Spleen (tissue), 11 donors: ENCODE data around the gene WDR82. TPM values are rescaled to one million over a fixed set of nuclear protein-coding genes. Genes with fewer than 3 reads are reported as not detected.

ENCODE experiments used
- DNase-seq: peaks from one replicate; pipeline ENCODE4 v3.0.0-alpha.2; 2020
- H3K27ac ChIP-seq, 8 donors: fragments of 200-600 bp; sonication (generic) in 7 of 8; 1 replicate in 4 of 8; 2 replicates in 4 of 8; pipeline versions ENCODE4 v1.5.0 to v1.8.0; 2016 to 2021; ENCODE audit warnings: inconsistent platforms in 4 of 8, mild to moderate bottlenecking in 4 of 8, moderate library complexity in 1 of 8
- H3K27me3 ChIP-seq, 7 donors: fragments of 200-600 bp; sonication (generic) in 6 of 7; replicated peaks in 1 of 7; 1 replicate in 4 of 7; 2 replicates in 3 of 7; pipeline versions ENCODE4 v1.5.0 to v1.8.0; 2016 to 2021; ENCODE audit warnings: inconsistent platforms in 3 of 7, mild to moderate bottlenecking in 1 of 7
- H3K36me3 ChIP-seq, 6 donors: fragments of 200-600 bp; sonication (generic) in 5 of 6; 1 replicate in 4 of 6; 2 replicates in 2 of 6; pipeline versions ENCODE4 v1.5.0 to v1.8.0; 2016 to 2021; ENCODE audit warnings: inconsistent platforms in 2 of 6
- H3K4me1 ChIP-seq, 6 donors: fragments of 200-600 bp; sonication (generic) in 5 of 6; 1 replicate in 3 of 6; 2 replicates in 3 of 6; pipeline versions ENCODE4 v1.5.0 to v1.8.0; 2016 to 2021; ENCODE audit warnings: inconsistent platforms in 3 of 6
- H3K4me3 ChIP-seq, 8 donors: fragments of 200-600 bp; sonication (generic) in 7 of 8; 1 replicate in 4 of 8; 2 replicates in 4 of 8; pipeline versions ENCODE4 v1.5.0 to v1.8.0; 2016 to 2021; ENCODE audit warnings: inconsistent platforms in 4 of 8, mild to moderate bottlenecking in 4 of 8, moderate library complexity in 2 of 8
- H3K9me3 ChIP-seq, 8 donors: fragments of 200-600 bp; sonication (generic) in 7 of 8; 1 replicate in 4 of 8; 2 replicates in 4 of 8; pipeline versions ENCODE4 v1.5.0 to v1.8.0; 2016 to 2021; ENCODE audit warnings: inconsistent platforms in 4 of 8
- CTCF ChIP-seq, 11 experiments: fragments of 200-600 bp in 7 of 11; fragments of 450-650 bp in 4 of 11; sonication (generic) in 4 of 11; IDR thresholded peaks in 8 of 11; conservative IDR thresholded peaks in 3 of 11; 1 replicate in 7 of 11; 2 replicates in 4 of 11; pipeline versions ENCODE4 v1.4.0 to v1.8.0; 2016 to 2021; ENCODE audit warnings: antibody characterized with exemption in 11 of 11, inconsistent platforms in 4 of 11, mild to moderate bottlenecking in 1 of 11
- POLR2A ChIP-seq, 3 donors: fragments of 450-650 bp; IDR thresholded peaks; one replicate each; pipeline ENCODE4 v1.5.1; 2017; ENCODE audit warnings: antibody characterized with exemption in 3 of 3, mild to moderate bottlenecking in 1 of 3
- POLR2AphosphoS5 ChIP-seq, 3 donors: sonication (generic); formaldehyde crosslinking; IDR thresholded peaks; one replicate each; pipeline ENCODE4 v1.5.1; 2017; ENCODE audit warnings: antibody characterized with exemption in 3 of 3
- WGBS, 5 donors: extraction: QIAGEN DNeasy Blood & Tissue Kit in 3 of 5; methylation state at CpG; one replicate each; pipeline versions ENCODE4 v1.1.5 to v1.1.7; 2013 to 2018; 5-methylcytosine and 5-hydroxymethylcytosine counted together
- intact Hi-C: fragments of 100-400 bp; cut with DNase I; formaldehyde crosslinking; loops from one replicate; pipeline ENCODE4 v1.15.0; 2023; ENCODE audit warnings: low total_unique reads
- polyA plus RNA-seq, 3 donors: library from polyadenylated mRNA; stranded (reverse); fragments of 200-250 nt; gene quantifications; one replicate each; pipeline ENCODE4 v1.2.1, GENCODE V29; 2013
- total RNA-seq, 7 donors: library from RNA; depleted of rRNA in 3 of 7; stranded (reverse); fragments of >200 nt in 3 of 7; fragmentation: NEBNext Ultra II Directional in 4 of 7; extraction: Animal tissue kit (Norgen Biotek cat#: 25700) in 4 of 7; gene quantifications; one replicate each; pipeline versions ENCODE4 v1.1.0 to v1.2.1, GENCODE V29; 2016 to 2021
- donor health status: healthy with polysubstance abuse.
- donor health status: DM: no; HTN: no; CAD: no; lungs with moderate emphysema.
- donor health status: DM: no; HTN: no; CAD: no.
- donor health status: Bipolar disorder and iron deficiency.
- donor health status: healthy.
- donor health status: DM: no; HTN: no; CAD: no.
- donor health status: DM: yes; HTN: yes; CAD: no.

The WDR82 gene
- total and polyA plus RNA-seq, 10 donors: 20.9 to 80.6 (median 66.4) TPM

GRCh38 chr3:52298149-52299098 is 20.0 kb upstream of the WDR82 start:
- no peaks in the 10 kb centered on the region for H3K27me3 ChIP-seq
- TF ChIP-seq POLR2AphosphoS5 (IDR thresholded peaks at IDR 0.05) (peak in 1 of 3 donors; percentile 23), CTCF (IDR thresholded peaks at IDR 0.05 in 8 of 11, conservative IDR thresholded peaks at IDR 0.05 in 3 of 11) (no peak)
- intact Hi-C loops: no loop called here
- peaks cover 0 to 41% (median 11%) of the 10 kb centered on the region in 6 donors for H3K4me1 ChIP-seq
- no peak for DNase-seq
- H3K27ac ChIP-seq: no peak overlapping the region
- peaks cover 0 to 45% (median 16%) of the 10 kb centered on the region in 6 donors for H3K36me3 ChIP-seq
- 43 to 62% (median 50%) methylated on average over 11 to 17 of the region's 17 CpGs for WGBS, 5 donors
- no peak overlapping the region for H3K4me3 ChIP-seq
- no peaks in the 10 kb centered on the region for H3K9me3 ChIP-seq

- Histone ChIP-seq H3K4me3 (no peak overlapping the region), H3K9me3 (no peaks in the 10 kb centered on the region), H3K27me3 (no peaks in the 10 kb centered on the region), H3K4me1 (peaks cover 0 to 41% (median 11%) of the 10 kb centered on the region in 6 donors), H3K36me3 (peaks cover 0 to 54% (median 25%) of the 10 kb centered on the region in 6 donors), H3K27ac (no peak overlapping the region)
- 63 to 79% (median 72%) methylated on average over 9 to 11 of the region's 11 CpGs for WGBS, 5 donors
- intact Hi-C loops: no loop called here
- no peak for DNase-seq
- no peak for TF ChIP-seq POLR2AphosphoS5 (IDR thresholded peaks at IDR 0.05)
- TF ChIP-seq POLR2A (IDR thresholded peaks at IDR 0.05): no peak
- TF ChIP-seq CTCF (IDR thresholded peaks at IDR 0.05 in 8 of 11, conservative IDR thresholded peaks at IDR 0.05 in 3 of 11): no peak
Measured at GRCh38 chr3:52297242-52298148, 19.0 kb upstream of the WDR82 start.

- intact Hi-C loops: no loop called here
- whole genome bisulfite sequencing, 5 donors: 91 to 96% (median 94%) methylated on average over 5 of the region's 5 CpGs
Measured at GRCh38 chr3:52295671-52296208, 17.3 kb upstream of the WDR82 start.

More at GRCh38 chr3:52295671-52296208, 17.3 kb upstream of the WDR82 start:
- Histone ChIP-seq H3K4me1 (peaks cover 0 to 51% (median 11%) of the 10 kb centered on the region in 6 donors), H3K27me3 (no peaks in the 10 kb centered on the region), H3K4me3 (no peak overlapping the region), H3K9me3 (no peaks in the 10 kb centered on the region), H3K36me3 (peaks cover 0 to 72% (median 40%) of the 10 kb centered on the region in 6 donors), H3K27ac (no peak overlapping the region)
- DNase-seq: peak; percentile 27
- TF ChIP-seq POLR2AphosphoS5 (IDR thresholded peaks at IDR 0.05): no peak
- TF ChIP-seq POLR2A (IDR thresholded peaks at IDR 0.05): no peak
- TF ChIP-seq CTCF (IDR thresholded peaks at IDR 0.05 in 8 of 11, conservative IDR thresholded peaks at IDR 0.05 in 3 of 11): no peak
